Measurements from ENCODE around the gene OVOL2.
"Not testable (repeated sequence)": the region's sequence is repeated elsewhere in the genome, so short reads cannot be mapped to it uniquely, and the experiment has no call there.

OVOL2 gene

DNA sequence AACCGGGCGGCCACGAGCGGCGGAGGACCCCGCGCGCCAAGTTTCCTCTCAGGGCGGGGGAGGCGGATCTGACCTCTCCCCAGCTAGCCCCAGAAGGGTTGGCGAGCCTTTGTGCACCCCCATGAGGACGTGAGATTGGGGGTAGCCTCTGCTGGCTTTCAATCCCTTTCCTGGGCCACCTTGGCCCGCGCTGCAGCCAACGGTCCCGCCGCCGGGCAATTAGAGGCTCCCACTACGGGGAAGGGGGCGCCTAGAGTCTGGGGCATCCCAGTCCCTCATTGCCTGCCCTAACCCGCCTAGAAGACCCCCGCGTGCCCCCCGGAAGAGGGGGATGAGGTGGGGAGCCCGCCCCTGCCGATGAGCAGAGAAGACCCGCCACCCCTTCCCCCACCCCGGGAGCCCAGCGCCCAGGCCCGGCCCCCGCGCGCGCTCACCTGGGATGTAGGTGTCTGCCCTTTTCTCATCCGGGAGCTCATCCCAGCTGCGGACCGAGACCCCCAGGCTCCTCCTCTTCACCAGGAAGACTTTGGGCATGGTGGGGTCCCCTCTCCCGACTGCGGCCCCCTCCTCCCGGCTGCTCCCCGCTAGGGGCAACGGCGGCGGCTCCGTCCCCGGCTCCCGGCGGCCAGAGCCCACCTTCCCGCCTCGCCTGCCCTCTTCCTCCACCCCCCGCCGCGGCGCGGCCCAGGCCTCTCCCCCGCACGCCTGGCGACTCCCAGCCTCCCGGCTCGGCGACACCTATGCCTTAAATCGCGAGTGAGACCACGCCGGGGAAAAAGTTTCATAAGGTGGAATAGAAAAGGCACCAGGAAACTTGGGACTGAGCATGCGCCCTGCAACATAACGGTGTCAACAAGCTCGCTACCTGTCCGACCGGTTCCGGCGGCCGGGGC is at the start of gene OVOL2:
Gene OVOL2 (minus strand): TSS at position 816 of the 893 bp plus-strand sequence. CDS start 282 bp downstream, at position 534.
- DNase-seq, result no peak

DNA sequence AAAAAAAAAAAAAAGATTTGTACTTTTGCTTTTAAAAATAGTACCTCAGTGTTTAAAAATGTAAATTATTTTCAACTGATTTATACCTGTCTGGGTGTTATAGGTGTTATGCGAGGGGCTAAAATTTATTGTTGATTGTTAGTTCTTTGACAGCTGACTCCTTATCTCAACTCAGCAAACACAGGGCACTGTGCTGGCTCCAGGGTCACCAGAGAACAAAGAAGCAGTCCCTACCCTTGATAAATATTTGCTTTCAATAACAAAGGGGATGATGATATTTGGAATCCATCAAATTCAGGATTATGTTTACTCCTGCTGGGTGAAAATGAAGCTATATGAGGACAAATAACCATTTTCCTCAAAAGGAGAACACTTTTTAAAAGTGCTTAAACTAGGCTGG is 45.8 kb upstream of the OVOL2 start:
- DNase-seq, result no peak

DNA sequence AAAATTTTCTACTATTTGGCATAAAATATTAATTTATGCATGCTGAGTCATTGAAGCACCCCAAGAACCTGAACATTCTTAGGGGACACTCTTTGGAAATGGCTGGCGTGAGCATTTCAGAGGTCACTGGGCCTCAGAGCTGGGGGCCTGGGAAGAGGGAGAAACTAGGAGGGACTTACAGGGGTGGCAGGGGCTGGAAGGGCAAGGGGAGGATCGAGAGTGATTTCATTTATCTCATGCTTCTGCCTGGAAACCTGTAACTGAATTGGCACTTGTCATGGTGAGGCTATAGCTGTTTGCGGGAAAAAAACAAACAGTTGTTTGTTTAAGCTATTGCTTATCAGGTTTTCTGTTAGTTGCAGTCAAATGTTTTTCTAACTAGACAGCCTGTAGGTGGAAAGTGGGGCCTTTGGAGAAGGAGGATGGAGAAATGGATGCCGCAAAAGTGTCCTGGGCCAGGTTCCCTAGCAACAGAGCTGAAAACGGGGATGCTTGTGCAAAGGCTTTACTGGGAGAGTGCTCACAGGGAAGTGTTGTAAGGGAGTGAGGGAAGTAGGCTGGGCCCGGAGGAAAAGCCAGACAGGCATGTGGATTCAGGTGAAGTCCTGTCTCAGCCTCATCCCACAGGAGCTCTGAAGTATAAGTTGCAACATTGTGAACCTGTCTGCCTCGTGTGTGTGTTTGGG is 43.6 kb upstream of the OVOL2 start:
- DNase-seq, result no peak

DNA sequence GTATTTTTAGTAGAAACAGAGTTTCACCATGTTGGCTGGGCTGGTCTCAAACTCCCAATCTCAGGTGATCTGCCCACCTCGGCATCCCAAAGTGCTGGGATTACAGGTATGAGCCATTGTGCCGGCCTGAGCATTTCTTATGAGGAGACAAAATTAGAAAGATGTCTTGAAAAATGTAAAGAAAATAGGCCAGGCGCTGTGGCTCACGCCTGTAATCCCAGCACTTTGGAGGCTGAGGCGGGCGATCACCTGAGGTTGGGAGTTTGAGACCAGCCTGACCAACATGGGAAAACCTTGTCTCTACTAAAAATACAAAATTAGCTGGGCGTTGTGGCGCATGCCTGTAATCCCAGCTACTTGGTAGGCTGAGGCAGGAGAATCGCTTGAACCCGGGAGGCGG is 42.9 kb upstream of the OVOL2 start:
- not testable (repeated sequence) for DNase-seq

DNA sequence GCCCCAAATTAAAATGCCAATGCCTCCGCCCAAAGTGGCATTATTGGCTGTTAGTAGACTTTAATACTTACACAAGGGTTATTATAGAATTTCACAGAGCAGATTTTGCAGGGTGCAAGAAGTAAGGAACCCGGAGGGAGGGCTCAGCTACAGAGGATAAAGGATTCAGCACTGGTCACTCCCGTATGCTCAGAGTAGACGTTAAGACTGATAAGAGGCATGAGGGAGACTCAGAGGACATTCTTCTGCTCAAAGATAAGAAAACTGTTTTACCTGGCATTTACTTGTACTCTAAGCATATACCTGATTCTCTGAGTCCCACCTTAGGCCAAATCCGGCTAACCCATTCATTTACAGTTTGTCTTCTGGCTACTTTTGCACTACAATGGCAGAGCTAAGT is 36.5 kb upstream of the OVOL2 start:
- DNase-seq, result no peak

DNA sequence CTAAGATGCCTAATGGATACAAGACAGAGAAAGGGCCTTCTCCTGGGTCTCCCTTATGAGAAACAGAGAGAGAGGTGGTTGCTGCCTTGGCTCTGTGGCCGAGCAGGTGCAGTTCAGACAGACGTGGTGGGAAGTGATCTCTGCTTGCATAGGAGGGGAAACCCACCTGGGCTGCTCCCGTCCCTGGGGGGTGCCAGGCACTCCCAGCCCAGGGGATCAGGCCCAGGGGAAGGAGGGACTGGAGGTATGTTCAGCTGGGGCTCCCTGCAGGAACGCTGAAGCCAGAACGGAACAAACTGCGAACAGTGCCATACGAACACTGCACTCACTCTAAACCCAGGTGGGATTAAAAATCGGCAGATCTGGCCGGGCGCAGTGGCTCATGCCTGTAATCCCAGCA is 35.7 kb upstream of the OVOL2 start:
- DNase-seq, result no peak

DNA sequence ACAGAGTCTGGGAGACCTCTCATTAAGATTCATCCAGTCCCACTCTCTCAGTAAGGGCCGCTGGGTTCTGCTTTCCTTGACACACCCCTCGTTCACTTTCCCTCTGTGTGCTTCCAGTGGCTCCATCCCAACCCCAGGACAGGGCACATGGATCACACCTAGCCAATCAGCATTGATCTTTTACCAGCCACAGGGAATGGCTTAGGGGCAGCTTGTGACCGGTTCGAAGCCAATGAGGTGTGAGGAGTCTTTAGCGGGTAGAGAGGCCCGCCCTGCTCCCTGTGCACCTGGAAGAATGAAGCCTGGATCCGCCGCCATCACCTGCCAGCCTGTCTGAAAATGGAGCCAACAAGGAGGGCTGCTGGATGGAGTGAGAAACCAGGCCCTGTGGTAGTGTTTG is 35.2 kb upstream of the OVOL2 start:
- no peak for DNase-seq

DNA sequence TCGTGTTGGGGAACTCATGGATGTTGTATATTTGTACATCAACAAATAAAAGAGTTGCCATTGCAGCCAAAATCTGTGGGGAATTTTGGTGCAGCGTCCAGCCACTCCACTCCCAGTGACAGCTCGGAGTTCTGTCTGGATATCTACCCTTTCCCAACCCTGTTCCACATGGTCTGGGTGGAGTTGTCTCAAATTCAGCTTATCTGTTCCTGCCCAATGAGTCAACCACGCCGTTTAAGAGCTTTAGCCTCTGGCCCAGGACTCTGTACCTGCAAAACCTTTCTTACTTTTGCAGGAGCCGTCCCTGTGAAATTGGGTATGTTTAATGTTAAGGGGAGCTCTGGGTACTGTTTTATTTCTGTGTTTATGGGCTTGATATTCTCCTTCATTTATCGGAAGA is 33.9 kb upstream of the OVOL2 start:
- no peak for DNase-seq

DNA sequence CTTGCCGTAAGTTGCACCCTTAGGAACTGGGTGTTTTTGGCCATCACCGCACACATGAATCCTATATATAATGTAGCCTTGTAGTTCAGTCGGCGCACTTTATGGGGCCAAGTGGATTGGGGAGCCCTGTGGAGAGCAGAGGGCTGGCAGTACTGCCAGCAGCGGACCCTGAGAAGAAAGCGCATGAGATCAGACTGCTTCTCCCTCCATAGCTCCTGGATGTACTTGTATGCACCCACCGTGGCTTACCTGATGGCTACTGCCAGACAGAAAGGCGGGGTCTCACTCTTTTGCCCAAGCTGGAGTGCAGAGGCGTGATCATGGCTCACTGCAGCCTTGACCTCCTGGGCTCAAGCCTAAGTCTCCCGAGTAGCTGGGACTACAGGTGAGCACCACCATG is 32.8 kb upstream of the OVOL2 start:
- DNase-seq, result no peak

DNA sequence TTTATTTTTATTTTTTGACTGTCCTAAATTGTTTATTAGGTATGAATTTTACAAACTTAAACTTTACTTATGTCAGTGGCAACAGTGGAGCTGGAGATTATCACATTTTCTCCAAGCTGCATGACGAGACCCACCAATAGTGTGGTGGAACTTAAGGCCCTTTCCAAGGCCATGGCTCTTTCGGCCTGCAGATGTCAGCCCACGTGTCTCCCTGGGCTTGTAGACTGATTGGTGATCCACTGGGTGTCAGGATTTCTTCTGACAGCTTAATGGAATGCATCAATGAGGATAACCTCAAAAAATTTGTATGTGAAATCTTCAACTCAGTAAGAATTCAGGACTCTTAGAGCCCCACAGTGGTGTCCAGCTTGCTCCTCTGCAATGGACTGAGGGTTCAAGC is 32.3 kb upstream of the OVOL2 start:
- no peak for DNase-seq

DNA sequence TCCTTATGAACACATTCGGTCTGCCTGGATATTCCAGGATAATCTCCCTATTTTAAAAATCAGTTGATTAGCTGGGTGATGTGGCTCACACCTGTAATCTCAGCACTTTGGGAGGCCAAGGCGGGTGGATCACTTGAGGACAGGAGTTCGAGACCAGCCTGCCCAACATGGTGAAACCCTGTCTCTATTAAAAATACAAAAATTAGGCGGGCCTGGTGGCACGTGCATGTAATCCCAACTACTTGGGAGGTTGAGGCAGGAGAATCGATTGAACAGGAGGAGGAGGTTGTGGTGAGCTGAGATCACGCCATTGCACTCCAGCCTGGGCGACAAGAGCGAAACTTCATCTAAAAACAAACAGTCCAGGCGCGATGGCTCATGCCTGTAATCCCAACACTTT is 31.1 kb upstream of the OVOL2 start:
- not testable (repeated sequence) for DNase-seq

DNA sequence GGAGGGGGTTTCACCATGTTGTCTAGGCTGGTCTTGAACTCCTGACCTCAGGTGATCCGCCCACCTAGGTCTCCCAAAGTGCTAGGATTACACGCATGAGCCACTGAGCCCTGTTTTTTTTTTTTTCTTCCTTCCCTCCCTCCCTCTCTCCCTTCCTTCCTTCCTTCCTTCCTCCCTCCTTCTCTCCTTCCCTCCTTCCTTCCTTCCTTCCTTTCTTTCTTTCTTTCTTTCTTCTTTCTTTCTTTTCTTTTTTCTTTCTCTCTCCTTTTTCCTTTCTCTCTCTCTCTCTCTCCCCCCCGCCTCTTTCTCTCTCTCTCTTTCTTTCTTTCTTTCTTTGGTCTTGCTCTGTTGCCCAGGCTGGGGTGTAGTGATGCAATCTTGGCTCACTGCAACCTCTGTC is 30.6 kb upstream of the OVOL2 start:
- DNase-seq, result not testable (repeated sequence)

DNA sequence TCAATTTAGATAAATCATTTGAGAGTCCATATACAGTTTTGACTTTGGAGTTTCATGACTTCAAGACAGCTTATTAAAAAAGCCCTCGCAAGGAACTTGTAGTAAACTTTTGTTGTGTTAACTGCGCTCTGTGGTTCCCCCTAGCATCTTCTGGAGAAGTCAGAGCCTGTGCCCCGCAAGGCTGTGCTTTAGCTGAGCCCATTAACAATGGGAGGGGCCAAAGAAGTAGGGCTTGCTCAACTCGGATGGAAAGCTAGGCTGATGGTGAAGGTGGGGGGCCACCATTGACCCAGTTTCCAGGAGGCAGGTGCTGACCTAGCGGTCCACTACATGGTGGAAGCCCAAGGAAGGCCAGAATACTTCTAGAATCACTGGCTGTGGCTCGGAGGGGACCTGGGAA is 29.3 kb upstream of the OVOL2 start:
- DNase-seq, result no peak

DNA sequence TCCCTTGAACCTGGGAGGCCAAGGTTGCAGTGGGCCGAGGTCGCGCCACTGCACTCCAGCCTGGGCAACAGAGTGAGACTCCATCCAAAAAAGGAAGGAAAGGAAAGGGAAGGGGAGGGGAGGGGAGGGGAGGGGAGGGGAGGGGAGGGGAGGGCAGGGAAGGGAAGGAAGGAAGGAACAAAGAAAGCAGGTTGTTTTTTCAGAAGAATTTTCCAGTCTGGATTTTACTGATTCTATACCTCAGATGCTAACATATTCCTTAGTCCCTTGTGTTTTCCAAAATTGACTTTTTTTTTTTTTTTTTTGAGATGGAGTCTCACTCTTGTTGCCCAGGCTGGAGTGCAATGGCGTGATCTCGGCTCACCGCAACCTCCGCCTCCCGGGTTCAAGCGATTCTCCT is 23.1 kb upstream of the OVOL2 start:
- not testable (repeated sequence) for DNase-seq

DNA sequence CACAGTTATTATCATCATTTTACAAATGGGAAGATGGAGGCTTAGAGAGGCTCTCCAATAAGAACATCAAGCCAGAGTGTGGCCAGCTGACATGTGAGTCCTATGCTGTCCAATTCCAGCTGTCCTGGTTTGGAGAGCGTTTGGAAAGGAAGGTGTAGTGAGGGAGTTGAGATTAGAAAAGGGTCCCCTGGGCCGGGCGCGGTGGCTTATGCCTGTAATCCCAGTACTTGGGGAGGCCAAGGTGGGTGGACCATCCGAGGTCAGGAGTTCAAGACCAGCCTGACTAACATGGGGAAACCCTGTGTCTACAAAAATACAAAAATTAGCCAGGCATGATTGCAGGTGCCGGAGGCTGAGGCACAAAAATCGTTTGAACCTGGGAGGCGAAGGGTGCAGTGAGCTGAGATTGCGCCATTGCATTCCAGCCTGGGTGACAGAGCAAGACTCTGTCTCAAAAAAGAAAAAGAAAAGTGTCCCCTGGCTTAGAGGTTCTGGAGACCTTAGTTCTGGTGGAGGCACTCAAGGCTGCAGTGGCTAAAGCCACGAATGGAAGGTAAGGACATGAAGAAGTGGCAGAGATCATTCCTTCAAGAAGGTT is 22.1 kb upstream of the OVOL2 start:
- DNase-seq, result no peak

DNA sequence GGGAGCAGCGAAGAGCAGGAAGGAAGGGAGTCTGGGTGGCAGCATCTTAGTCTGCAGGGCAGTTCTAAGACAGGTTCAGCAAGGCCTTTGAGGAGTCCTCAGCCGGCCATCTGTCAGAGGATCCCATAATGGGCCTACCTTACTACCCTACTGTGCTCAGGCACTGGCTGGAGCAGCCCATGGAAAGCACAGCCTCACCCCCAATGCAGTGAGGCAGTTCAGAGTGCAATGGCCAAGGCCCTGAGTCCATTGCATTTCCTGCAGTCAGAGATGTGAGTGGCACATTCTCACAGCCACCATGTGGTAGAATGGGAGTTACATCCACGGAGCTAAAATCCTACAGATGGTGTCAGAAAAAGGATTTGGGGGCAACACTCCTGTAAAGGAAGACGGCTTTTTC is 19.4 kb upstream of the OVOL2 start:
- DNase-seq, result no peak

DNA sequence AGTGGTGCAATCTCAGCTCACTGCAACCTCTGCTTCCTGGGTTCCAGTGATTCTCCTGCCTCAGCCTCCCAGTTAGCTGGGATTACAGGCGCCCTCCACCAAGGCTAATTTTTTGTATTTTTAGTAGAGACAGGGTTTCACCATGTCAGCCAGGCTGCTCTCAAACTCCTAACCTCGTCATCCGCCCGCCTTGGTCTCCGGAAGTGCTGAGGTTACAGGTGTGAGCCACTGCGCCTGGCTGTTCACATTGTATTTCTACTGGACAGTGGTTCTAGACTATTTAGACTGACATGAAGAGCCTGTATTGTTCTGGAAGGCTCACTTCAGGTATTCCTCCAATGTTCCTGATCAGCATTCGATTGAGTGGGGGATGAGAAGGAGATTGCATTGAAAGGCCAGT is 14.8 kb upstream of the OVOL2 start:
- no peak for DNase-seq

DNA sequence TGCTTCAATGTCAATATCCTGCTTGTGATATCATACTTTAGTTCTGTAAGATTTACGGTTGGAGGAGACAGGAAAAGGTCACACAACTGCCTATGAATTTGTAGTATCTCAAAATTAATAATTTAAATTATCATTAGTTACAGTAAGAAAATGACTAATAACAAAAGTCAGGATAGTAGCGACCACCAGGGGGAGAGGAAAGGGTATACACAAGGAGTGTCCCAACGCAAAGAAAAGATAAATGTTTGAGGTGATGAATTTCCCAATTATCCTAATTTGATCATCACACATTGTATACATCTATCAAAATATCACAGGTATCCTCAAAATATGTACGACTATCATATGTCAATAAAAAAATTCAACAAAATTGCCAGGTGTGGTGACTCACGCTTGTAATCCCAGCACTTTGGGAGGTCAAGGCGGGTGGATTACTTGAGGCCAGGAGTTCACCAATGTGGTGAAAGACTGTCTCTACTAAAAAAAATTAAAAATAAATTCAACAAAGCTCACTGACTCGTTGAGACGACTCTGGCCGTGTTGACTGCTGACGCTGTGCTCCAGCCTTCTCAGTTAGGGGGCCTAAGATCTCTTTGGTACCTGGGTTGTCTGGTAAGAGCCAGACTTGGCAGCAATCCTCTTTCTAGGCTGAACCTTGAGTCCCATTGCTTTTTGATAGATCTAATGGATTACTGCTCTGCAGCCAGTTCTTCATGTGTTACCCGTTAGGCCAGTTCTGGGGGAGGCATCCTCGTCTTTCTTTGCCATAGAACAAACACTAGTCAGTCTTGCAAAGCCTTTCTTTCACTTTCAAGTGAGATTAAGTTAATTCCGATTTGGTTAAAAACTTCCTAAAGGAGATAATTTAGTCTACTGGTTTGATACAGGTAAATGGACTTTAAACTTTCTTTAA is 9.0 kb upstream of the OVOL2 start:
- DNase-seq, result no peak

DNA sequence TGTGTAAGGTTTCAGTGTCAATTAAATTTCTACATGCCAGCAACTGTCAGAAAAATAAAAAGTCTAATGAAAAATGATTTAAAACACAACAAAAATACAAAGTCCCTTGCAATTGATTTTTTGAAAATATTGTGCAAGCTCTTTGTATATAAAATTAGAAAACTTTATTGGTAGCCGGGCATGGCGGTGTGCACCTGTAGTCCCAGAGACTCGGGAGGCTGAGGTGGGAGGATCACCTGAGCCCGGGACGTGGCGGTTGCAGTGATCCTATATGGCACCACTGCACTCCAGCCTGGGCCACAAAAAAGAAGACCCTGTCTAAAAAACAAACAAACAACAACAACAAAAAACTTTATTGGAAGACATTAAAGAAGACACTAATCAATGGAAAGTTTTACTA is 6.0 kb upstream of the OVOL2 start:
- no peak for DNase-seq

DNA sequence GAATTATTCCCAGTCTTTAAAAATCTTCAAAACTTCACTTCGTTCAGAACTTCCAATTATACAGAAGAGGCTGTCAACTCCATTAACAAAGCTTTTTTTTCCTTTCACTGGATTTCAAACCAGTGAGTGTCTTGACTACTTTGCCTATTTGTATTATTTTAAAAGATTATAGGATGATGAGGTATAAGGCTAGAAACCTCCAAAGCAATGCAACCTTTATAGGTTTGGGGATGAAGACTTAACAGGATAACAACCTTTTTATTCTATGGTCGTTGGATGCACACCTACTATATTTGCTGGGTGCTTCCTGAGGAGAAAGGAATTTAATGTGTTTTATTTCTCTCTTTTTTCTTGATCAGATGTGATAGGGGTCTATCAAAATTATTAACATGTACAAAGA is 1.9 kb upstream of the OVOL2 start:
- DNase-seq, result no peak

DNA sequence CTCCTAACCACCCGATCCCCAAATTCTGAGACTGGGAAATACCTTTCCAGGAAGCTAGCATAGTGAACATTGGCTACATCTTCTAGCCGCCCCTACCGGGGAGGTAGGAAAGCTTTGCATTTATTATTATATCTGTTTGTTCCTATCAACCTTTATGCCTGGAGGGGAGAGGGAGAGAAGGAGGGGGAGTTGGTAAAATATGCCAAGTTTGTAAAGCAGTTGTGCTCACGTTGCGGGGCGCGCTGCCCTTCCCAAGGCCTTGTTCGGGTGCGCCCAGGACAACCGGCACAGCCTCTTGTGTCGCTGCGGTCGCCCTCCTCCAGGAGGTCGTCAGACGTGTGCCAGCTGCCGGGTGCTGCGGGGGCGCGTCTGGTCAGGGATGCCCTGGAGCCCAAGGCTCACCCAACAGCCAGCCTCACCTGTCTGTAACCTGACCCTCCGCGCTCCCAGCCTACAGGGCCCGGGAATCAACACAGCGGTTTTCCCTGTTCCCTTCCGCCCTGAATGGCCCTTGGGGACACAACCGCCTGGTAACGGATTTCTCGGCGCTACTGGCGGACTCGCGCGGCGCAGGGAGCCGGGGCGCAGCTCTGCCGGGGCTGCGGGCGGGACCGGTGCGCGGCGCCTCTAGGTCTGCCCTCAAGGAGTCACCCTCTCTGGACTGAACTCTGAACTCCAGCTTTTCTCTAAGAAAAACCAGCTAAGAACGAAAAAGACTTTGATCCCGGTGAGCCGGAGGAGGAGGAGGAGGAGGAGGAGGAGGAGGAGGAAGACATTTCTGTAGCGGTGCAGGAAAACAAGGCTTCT is 1.1 kb upstream of the OVOL2 start:
- DNase-seq, result no peak

DNA sequence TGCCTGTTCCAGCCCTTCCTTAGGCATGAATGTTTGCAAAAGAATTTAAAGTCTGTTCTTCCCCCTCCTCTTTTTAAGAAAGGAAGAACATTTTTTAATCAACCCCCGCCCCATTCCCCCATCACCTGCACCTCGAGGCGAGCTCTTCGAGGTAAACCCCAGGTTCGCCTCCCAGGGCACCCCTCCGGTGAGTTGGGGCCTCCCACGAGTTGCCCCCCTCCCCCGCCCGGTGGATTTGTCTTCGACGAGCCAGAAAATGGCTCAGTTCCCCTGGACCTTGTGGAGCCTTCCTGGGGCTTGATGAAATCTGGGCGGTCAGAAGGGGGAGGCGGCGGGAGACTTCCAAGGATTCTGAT is 256 bp upstream of the OVOL2 start:
- DNase-seq, result no peak

All from CD4-positive, alpha-beta T cell treated with Interleukin-12 subunit alpha and Interleukin-12 subunit beta, for 1 hour (primary cell).